ENCODE measurements around the gene DLK2. TPM values are rescaled to one million over a fixed set of nuclear protein-coding genes. Genes with fewer than 3 reads are reported as not detected.

The DLK2 gene
- total RNA-seq, 4 donors from 2014 or later, result 0.20 TPM; not detected in 3

DNA sequence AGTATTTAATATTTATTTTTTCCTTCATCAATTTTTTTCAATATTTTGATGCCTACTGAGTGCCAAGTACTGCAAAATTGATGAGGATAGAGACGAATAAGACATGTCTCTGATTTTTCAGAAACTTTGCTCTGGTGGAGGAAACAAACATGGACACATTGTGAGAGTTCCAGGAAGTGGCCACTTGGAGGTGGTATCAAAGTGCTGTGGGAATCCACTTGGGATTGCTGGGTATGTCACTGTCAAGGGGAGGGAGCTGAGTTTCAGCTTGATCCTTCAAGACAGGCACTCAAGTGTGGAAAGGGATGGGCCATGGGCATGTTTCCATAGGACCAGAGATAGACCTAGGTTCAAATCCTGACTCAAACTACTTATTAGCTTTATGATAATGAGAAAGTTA is 52.5 kb downstream of the DLK2 start:
- H3K27me3 ChIP-seq, result peaks cover 0 to 5% (median 4%) of the 10 kb centered on the region in 3 donors
- ATAC-seq (no peak), DNase-seq (no peak)
- no peaks in the 10 kb centered on the region for H3K4me1 ChIP-seq
- no peak overlapping the region for H3K27ac ChIP-seq
- intact Hi-C loops (cut with DNase I; ENCODE audit: low total_unique reads) (no loop called here), in situ Hi-C loops (cut with MboI; ENCODE audit: low sequenced_read_pairs in 4 of 4) (no loop called here)
- H3K4me3 ChIP-seq, result no peak overlapping the region
- H3K36me3 ChIP-seq, result no peaks in the 10 kb centered on the region
- TF ChIP-seq CTCF (IDR thresholded peaks at IDR 0.05 in 4 of 5, conservative IDR thresholded peaks at IDR 0.05 in 1 of 5), result no peak
- no peak for TF ChIP-seq POLR2A (IDR thresholded peaks at IDR 0.05)
- H3K9me3 ChIP-seq, result no peaks in the 10 kb centered on the region

DNA sequence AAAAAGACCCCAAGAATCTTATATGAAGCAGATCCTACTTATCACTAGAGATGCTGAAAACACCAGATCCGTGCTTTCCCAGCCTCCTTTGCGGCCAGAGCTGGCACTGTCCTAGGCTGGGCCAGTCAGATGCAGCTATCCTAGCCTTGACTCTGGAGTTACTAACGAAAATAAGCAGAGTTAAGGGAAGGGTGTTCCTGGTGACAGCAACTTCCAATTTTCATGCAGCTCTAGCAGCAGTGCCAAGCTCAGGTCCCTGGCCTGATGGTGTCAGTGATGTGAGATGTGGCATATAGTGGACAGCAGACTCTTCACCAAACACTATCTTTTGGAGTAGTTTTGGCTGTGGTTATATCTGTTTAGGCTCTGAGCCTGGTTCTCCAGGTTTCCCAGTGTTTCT is 53.6 kb downstream of the DLK2 start:
- TF ChIP-seq POLR2A (IDR thresholded peaks at IDR 0.05) (no peak), CTCF (IDR thresholded peaks at IDR 0.05 in 4 of 5, conservative IDR thresholded peaks at IDR 0.05 in 1 of 5) (no peak)
- intact Hi-C loops (cut with DNase I; ENCODE audit: low total_unique reads) (no loop called here), in situ Hi-C loops (cut with MboI; ENCODE audit: low sequenced_read_pairs in 4 of 4) (no loop called here)
- peaks cover 0 to 5% (median 4%) of the 10 kb centered on the region in 3 donors for H3K27me3 ChIP-seq
- no peak for ATAC-seq
- no peaks in the 10 kb centered on the region for H3K36me3 ChIP-seq
- DNase-seq, result no peak
- no peaks in the 10 kb centered on the region for H3K4me1 ChIP-seq
- H3K27ac ChIP-seq, result no peak overlapping the region
- no peaks in the 10 kb centered on the region for H3K9me3 ChIP-seq
- no peak overlapping the region for H3K4me3 ChIP-seq

Small RNA genes within 50 kb of the gene (microRNA-seq; reads per million reads assigned to microRNA genes)
- 0.85 to 1.2 reads per million in 2 donors for gene MIR6780B (ENCODE audit: borderline replicate concordance in 2 of 2)

Other genes with a start within 250 kb of the DLK2 start
- 10 to 100 TPM; 42.3 to 87.6 (median 69.2) TPM for gene DNPH1, start 226.1 kb downstream of the DLK2 start, total RNA-seq
- under 1 TPM in 1 of 4 donors, not detected in 3; 0.04 TPM for gene TTBK1, start 212.1 kb downstream of the DLK2 start, total RNA-seq
- gene SLC22A7, start 157.3 kb downstream of the DLK2 start, total RNA-seq, result under 1 TPM in 1 of 4 donors, not detected in 3; 0.42 TPM
- gene CRIP3, start 146.7 kb downstream of the DLK2 start, total RNA-seq, result under 1 TPM in 1 of 4 donors, not detected in 3; 0.68 TPM
- 10 to 100 TPM in 3 of 4 donors, 1 to 10 TPM in 1; 9.9 to 13.8 (median 12.4) TPM for gene ZNF318, start 85.9 kb downstream of the DLK2 start, total RNA-seq
- gene ABCC10, start 28.0 kb downstream of the DLK2 start, total RNA-seq, result 10 to 100 TPM in 1 of 4 donors, 1 to 10 TPM in 3; 5.3 to 11.8 (median 8.6) TPM
- 10 to 100 TPM; 28.8 to 45.2 (median 37.7) TPM for gene TJAP1, start 22.0 kb upstream of the DLK2 start, total RNA-seq
- not detected for gene LRRC73, start 54.8 kb upstream of the DLK2 start, total RNA-seq
- 10 to 100 TPM; 55.6 to 97.9 (median 73.5) TPM for gene YIPF3, start 61.4 kb upstream of the DLK2 start, total RNA-seq
- gene POLR1C, start 61.5 kb upstream of the DLK2 start, total RNA-seq, result 10 to 100 TPM; 13.4 to 25.1 (median 16.7) TPM
- gene XPO5, start 120.5 kb upstream of the DLK2 start, total RNA-seq, result 10 to 100 TPM; 11.8 to 21.8 (median 16.6) TPM
- gene POLH, start 120.6 kb upstream of the DLK2 start, total RNA-seq, result 1 to 10 TPM; 3.8 to 6.9 (median 5.3) TPM
- 10 to 100 TPM; 25.0 to 39.4 (median 27.1) TPM for gene GTPBP2, start 173.7 kb upstream of the DLK2 start, total RNA-seq
- gene MAD2L1BP, start 180.3 kb upstream of the DLK2 start, total RNA-seq, result 10 to 100 TPM; 25.1 to 55.4 (median 25.2) TPM
- gene RSPH9, start 189.5 kb upstream of the DLK2 start, total RNA-seq, result under 1 TPM in 1 of 4 donors, not detected in 3; 0.09 TPM
- gene MRPS18A, start 232.2 kb upstream of the DLK2 start, total RNA-seq, result 100 to 1,000 TPM; 161 to 171 (median 168) TPM